ENCODE measurements around the gene USP34. TPM values are rescaled to one million over a fixed set of nuclear protein-coding genes. Genes with fewer than 3 reads are reported as not detected.

Gene USP34
- total and polyA plus RNA-seq, 2 of the 4 experiments (the other 2 are of a cell fraction), result 34.7 to 128 TPM

GRCh38 chr2:61421611-61422010, 49.3 kb downstream of the USP34 start:
- no peak overlapping the region for H2BK120ac ChIP-seq (ENCODE audit: low read depth, low read length)
- no peak overlapping the region for H3K4ac ChIP-seq (ENCODE audit: low read depth, low read length)
- H4K91ac ChIP-seq (ENCODE audit: insufficient read depth, low read depth, low read length), result no peak overlapping the region
- H3K9me3 ChIP-seq (ENCODE audit: control insufficient read depth, insufficient read depth, low read length), result no peaks in the 10 kb centered on the region
- WGBS, 2 experiments (ENCODE audit: extremely low coverage in 2 of 2, insufficient read length in 1 of 2), result no CpG with 5 or more reads among the region's 9 CpGs
- no peak overlapping the region for H2BK5ac ChIP-seq (ENCODE audit: low read depth, low read length, poor library complexity, severe bottlenecking)
- no peak overlapping the region for H2BK15ac ChIP-seq (ENCODE audit: low read depth, low read length)
- BruUV-seq (replicated peaks), result no TSS peak
- H3K36me3 ChIP-seq (ENCODE audit: control insufficient read depth, insufficient read depth, low read length), result peaks cover 9% of the 10 kb centered on the region; the same call in 1 of the 2 replicates
- TF ChIP-seq, protein P1, sequence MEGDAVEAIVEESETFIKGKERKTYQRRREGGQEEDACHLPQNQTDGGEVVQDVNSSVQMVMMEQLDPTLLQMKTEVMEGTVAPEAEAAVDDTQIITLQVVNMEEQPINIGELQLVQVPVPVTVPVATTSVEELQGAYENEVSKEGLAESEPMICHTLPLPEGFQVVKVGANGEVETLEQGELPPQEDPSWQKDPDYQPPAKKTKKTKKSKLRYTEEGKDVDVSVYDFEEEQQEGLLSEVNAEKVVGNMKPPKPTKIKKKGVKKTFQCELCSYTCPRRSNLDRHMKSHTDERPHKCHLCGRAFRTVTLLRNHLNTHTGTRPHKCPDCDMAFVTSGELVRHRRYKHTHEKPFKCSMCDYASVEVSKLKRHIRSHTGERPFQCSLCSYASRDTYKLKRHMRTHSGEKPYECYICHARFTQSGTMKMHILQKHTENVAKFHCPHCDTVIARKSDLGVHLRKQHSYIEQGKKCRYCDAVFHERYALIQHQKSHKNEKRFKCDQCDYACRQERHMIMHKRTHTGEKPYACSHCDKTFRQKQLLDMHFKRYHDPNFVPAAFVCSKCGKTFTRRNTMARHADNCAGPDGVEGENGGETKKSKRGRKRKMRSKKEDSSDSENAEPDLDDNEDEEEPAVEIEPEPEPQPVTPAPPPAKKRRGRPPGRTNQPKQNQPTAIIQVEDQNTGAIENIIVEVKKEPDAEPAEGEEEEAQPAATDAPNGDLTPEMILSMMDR (conservative IDR thresholded peaks at IDR 0.05; ENCODE audit: low read depth, low read length), result no peak
- TF ChIP-seq USF2 (IDR thresholded peaks at IDR 0.05; ENCODE audit: low read depth, low read length) (no peak), SMC3 (IDR thresholded peaks at IDR 0.05; ENCODE audit: low read depth, low read length) (no peak)
- no peak overlapping the region for H3K56ac ChIP-seq (ENCODE audit: extremely low read depth, insufficient read depth, low read length)
- H3K27ac ChIP-seq (ENCODE audit: insufficient read depth, low read length), result no peak overlapping the region
- no peak overlapping the region for H2BK20ac ChIP-seq (ENCODE audit: low read depth, low read length)
- no peak overlapping the region for H3K18ac ChIP-seq (ENCODE audit: low read depth, low read length)
- H3K4me2 ChIP-seq (ENCODE audit: low read depth, low read length), result no peak overlapping the region
- intact Hi-C loops (cut with micrococcal nuclease) (no loop called here), in situ Hi-C loops (cut with MboI; ENCODE audit: low sequenced_read_pairs) (no loop called here), dilution Hi-C loops (cut with HindIII; ENCODE audit: low sequenced_read_pairs, unreplicated experiment) (no loop called here)
- no peak overlapping the region for H3K4me3 ChIP-seq (ENCODE audit: insufficient read depth, low read depth, low read length)
- POLR2A ChIA-PET (ENCODE audit: unreplicated experiment), result no interaction called here
- no peak overlapping the region for H2AK5ac ChIP-seq (ENCODE audit: low read depth, low read length)
- peaks cover 63% of the 10 kb centered on the region for H4K20me1 ChIP-seq (ENCODE audit: insufficient read depth, low read length)
- no peak overlapping the region for H2AK9ac ChIP-seq (replicated peaks; ENCODE audit: low read depth, low read length, poor library complexity)
- peaks cover 4% of the 10 kb centered on the region for H3K4me1 ChIP-seq (ENCODE audit: control insufficient read depth, insufficient read depth, low read length)
- peaks cover 36 to 83% of the 10 kb centered on the region in 2 experiments for H3K79me1 ChIP-seq (ENCODE audit: low read depth in 1 of 2, low read length in 2 of 2)
- no peak overlapping the region for H3K9ac ChIP-seq (ENCODE audit: low read depth, low read length)
- H3K27me3 ChIP-seq (ENCODE audit: control insufficient read depth, insufficient read depth, low read length), result no peaks in the 10 kb centered on the region
- H4K5ac ChIP-seq (ENCODE audit: low read depth, low read length), result no peak overlapping the region
- DNase-seq, result peak; percentile 12
- no peak overlapping the region for H3K14ac ChIP-seq (replicated peaks; ENCODE audit: low read depth, low read length)
- no peak for ATAC-seq (ENCODE audit: low read depth)
- peaks cover 15% of the 10 kb centered on the region for H3K9me1 ChIP-seq (ENCODE audit: insufficient read depth, low read length)
- no peak overlapping the region for H3K23ac ChIP-seq (ENCODE audit: low read depth, low read length)
- no peak overlapping the region for H4K8ac ChIP-seq (ENCODE audit: low read depth in 2 of 2, low read length in 2 of 2)
- CTCF ChIA-PET, result no interaction called here
- H2AFZ ChIP-seq (replicated peaks; ENCODE audit: low read length, poor library complexity), result no peak overlapping the region

All from IMR-90 (cell line).